HG02840 (cell line): ENCODE measurements around the gene SLC25A22.

ENCODE experiments used
- ATAC-seq: cut with Tn5 transposase; IDR thresholded peaks from one replicate; pipeline ENCODE4 v1.9.1; 2021; ENCODE audit warnings: mild to moderate bottlenecking, moderate library complexity, moderate number of reproducible peaks; ENCODE audit not compliant: unreplicated experiment, low FRiP score

The SLC25A22 gene

GRCh38 chr11:834371-835316, 36.6 kb upstream of the SLC25A22 start:
- no peak for ATAC-seq

DNA sequence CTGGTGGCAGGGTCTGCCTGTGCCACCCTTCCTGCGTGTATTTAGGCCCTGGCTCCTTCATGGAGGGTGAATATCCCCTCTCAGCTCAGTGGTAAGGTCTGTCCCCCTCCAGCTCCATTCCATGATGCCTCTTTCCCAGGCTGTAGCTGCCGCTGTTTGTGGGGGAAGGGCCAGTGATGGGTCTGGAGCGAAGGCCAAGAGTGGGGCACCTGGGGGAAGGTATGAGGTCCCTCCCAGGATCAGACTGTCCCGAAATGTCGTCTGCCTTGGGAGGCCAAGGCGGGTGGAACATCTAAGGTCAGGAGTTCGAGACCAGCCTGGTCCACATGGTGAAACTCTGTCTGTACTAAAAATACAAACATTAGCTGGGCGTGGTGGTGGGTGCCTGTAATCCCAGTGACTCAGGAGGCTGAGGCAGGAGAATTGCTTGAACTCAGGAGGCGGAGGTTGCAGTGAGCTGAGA, 35.8 kb upstream of the SLC25A22 start:
- ATAC-seq = no peak

GRCh38 chr11:833114-833791, 35.2 kb upstream of the SLC25A22 start:
- ATAC-seq = no peak

GRCh38 chr11:832529-833113, 34.5 kb upstream of the SLC25A22 start, which contains the start of gene CD151:
Gene CD151 (plus strand): TSS chr11:832952. CDS start chr11:836070, 3,118 bp downstream.
- no peak for ATAC-seq

DNA sequence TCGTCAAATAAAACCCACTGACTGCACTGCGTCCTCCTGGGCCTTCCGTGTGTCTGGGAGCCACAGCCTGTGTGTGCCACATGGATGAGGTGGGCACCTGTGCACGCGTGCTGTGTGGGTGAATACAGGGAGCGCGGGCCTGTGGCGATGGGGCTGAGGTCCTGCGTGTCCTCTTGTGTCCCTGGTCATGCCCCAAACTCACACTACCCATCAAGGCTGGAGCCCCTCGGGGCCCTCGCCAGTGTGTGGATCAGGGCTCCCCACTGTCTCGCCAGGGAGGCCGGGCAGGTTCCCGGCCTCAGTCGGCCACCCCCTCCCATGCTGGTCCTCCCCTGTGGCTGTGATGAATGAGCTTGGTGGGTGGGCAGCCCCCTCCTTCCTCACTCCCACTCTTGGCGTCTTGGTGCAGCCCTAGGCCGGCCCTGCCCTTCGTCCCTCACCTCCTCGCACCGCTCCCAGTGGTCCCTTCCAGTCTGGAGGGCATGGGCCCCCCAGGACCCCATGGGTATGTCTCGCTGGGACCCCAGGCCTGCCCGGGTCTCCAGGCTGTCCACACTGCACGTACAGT, 34.0 kb upstream of the SLC25A22 start:
- ATAC-seq = no peak

GRCh38 chr11:831118-831864, 33.2 kb upstream of the SLC25A22 start:
- no peak for ATAC-seq

GRCh38 chr11:830295-831117, 32.4 kb upstream of the SLC25A22 start:
- ATAC-seq = no peak

- no peak for ATAC-seq
These were observed 31.8 kb upstream of the SLC25A22 start for GRCh38 chr11:829847-830294.

- no peak for ATAC-seq
These were observed 31.2 kb upstream of the SLC25A22 start for GRCh38 chr11:829176-829846.

DNA sequence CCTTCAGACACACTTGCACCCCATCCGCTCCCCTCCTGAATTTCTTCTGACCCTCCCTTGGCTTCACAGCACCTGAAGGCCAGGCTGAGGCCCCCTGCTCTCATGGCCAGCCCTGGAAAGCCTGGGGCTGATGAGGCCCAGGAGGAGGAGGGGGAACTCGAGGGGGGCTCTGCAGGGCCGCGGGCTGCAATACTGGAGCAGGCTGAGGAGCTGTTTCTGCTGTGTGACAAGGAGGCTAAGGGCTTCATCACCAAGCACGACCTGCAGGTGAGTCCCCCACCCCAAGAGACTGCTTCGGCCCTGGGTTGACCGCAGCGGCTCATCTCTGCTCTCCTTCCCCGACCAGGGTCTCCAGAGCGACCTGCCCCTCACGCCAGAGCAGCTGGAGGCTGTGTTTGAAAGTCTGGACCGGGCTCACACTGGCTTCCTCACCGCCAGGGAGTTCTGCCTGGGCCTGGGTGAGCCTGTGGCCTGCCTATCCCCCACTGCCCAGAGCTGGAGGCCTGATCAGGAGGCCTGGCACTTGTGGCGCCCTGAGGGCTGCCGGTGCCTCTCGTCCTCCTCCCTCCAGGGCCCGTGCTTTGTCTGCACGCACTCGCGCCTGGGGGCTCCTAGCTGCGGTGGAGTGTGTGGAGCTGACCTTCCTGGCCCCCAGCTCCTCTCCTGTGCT, 30.6 kb upstream of the SLC25A22 start:
- no peak for ATAC-seq

- no peak for ATAC-seq
These were observed 29.8 kb upstream of the SLC25A22 start, which contains the start of gene CRACR2B for GRCh38 chr11:827897-828192. Gene CRACR2B (plus strand): TSS chr11:827919. CDS start chr11:828608, 689 bp downstream.

DNA sequence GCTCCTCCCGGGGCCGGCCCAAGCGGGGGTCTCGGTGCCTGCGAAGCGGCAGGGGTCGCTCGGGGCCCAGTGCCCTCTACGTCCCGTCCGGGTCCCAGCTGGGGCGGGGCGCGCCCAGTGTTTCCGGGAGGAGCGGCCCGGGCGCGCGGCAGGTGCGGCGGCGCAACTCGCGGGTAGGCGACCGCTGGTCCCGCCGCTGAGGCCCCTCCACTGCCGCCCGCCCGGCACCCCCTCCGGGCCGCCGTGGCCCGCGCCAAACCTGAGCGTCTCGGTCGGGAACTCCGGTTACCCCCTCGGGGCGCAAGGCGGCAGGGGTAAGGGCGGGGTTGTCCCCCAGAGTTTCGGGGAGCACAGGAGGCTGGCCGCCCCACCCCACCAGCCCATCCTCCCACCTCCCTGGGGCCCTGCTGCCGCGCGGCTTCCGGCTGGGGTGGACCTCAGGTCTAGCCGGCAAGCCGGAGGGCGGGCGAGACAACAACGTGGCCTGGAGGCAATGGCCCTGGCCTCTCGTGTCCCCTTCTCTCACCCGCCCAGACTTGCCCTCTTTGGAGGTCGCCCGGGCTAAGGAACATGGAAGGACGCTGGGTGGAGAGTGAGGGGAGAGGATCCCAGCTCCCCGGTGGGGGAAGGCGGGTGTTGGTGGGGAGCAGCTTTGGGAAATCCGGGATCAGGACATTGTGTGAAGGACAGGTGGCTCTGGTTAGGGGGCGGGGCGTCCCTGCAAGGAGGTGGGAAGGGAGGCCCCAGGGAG, 29.2 kb upstream of the SLC25A22 start:
- no peak for ATAC-seq

- no peak for ATAC-seq
These were observed 28.7 kb upstream of the SLC25A22 start for GRCh38 chr11:826836-827145.

GRCh38 chr11:826227-826621, 28.1 kb upstream of the SLC25A22 start:
- no peak for ATAC-seq

- no peak for ATAC-seq
These were observed 27.5 kb upstream of the SLC25A22 start for GRCh38 chr11:825366-826226.

- no peak for ATAC-seq
These were observed 26.9 kb upstream of the SLC25A22 start for GRCh38 chr11:824942-825341.
